Activated CD8-positive, alpha-beta memory T cell treated with anti-CD3 and anti-CD28 coated beads for 36 hours (primary cell): ENCODE results near the gene BRWD1. TPM values are rescaled to one million over a fixed set of nuclear protein-coding genes. Genes with fewer than 3 reads are reported as not detected.

Experiments used
- CTCF ChIA-PET: fragments of 350-600 bp; sonication (Branson Sonifier 250); formaldehyde crosslinking; loops from one replicate; lab custom pipeline; 2021; ENCODE audit warnings: antibody characterized with exemption; lab: Charles Lee
- POLR2A ChIA-PET: fragments of 350-600 bp; sonication (Branson Sonifier 250); formaldehyde crosslinking; loops from one replicate; lab custom pipeline; 2021; ENCODE audit warnings: antibody characterized with exemption; lab: Charles Lee
- total RNA-seq, 2 experiments: library from RNA; stranded (reverse); gene quantifications; one replicate each; pipeline ENCODE4 v1.2.3, GENCODE V29; 2021

The BRWD1 gene
- total RNA-seq, 2 experiments from 2014 or later = 19.7 to 21.2 TPM

GRCh38 chr21:39186676-39187075 lies 126.8 kb downstream of the BRWD1 start:
- POLR2A ChIA-PET = no interaction called here
- CTCF ChIA-PET = no interaction called here

- ChIA-PET CTCF (no interaction called here), POLR2A (no interaction called here)
Measured at GRCh38 chr21:39185157-39185556, 128.3 kb downstream of the BRWD1 start.

GRCh38 chr21:39184050-39184980 lies 129.1 kb downstream of the BRWD1 start:
- ChIA-PET CTCF (interaction anchor here (1.5 to 1.9 kb wide), 2 partner anchors 12 to 203 kb away, joined by 3 to 6 read pairs; no protein-coding TSS in a partner anchor), POLR2A (interaction anchor here (1.7 to 2.0 kb wide), 2 partner anchors 129 to 164 kb away, joined by 12 to 16 read pairs; partner anchors contain the start of genes BRWD1 and HMGN1)

GRCh38 chr21:39183272-39184049 lies 130.0 kb downstream of the BRWD1 start, which contains the start of gene PSMG1:
Gene PSMG1, minus strand, starts transcription at chr21:39183451. Its CDS starts 66 bp downstream, at chr21:39183385.
- CTCF ChIA-PET = interaction anchor here (0.8 to 1.9 kb wide), 3 partner anchors 13 to 204 kb away, joined by 3 to 6 read pairs (median 3); no protein-coding TSS in a partner anchor

GRCh38 chr21:39182484-39183271 lies 130.8 kb downstream of the BRWD1 start:
- ChIA-PET CTCF (interaction anchor here (0.8 to 1.9 kb wide), 3 partner anchors 14 to 205 kb away, joined by 3 to 6 read pairs (median 3); no protein-coding TSS in a partner anchor), POLR2A (interaction anchor here (0.5 to 2.0 kb wide), 6 partner anchors 10 to 165 kb away, joined by 3 to 16 read pairs (median 3); partner anchors contain the start of genes BRWD1 and HMGN1)

More at GRCh38 chr21:39183272-39184049, 130.0 kb downstream of the BRWD1 start, which contains the start of gene PSMG1:
- POLR2A ChIA-PET = interaction anchor here (0.5 to 2.0 kb wide), 7 partner anchors 11 to 376 kb away, joined by 3 to 16 read pairs (median 3); partner anchors contain the start of genes BRWD1 and HMGN1

GRCh38 chr21:39182016-39182415 lies 131.4 kb downstream of the BRWD1 start:
- POLR2A ChIA-PET = no interaction called here
- CTCF ChIA-PET = no interaction called here

GRCh38 chr21:39181205-39181818 lies 132.1 kb downstream of the BRWD1 start:
- ChIA-PET POLR2A (no interaction called here), CTCF (no interaction called here)

GRCh38 chr21:39180429-39181019 lies 132.9 kb downstream of the BRWD1 start:
- ChIA-PET POLR2A (interaction anchor here (0.6 kb wide), 1 partner anchor 412 kb away, joined by 7 read pairs; no protein-coding TSS in a partner anchor), CTCF (no interaction called here)

- POLR2A ChIA-PET = no interaction called here
- CTCF ChIA-PET = no interaction called here
Measured at GRCh38 chr21:39178421-39178820, 135.0 kb downstream of the BRWD1 start.

GRCh38 chr21:39176271-39176709 lies 137.1 kb downstream of the BRWD1 start:
- ChIA-PET POLR2A (no interaction called here), CTCF (no interaction called here)

GRCh38 chr21:39175665-39176064 lies 137.8 kb downstream of the BRWD1 start:
- CTCF ChIA-PET = no interaction called here
- POLR2A ChIA-PET = no interaction called here

- CTCF ChIA-PET = no interaction called here
- POLR2A ChIA-PET = no interaction called here
Measured at GRCh38 chr21:39175154-39175553, 138.3 kb downstream of the BRWD1 start.

GRCh38 chr21:39173716-39174680 lies 139.4 kb downstream of the BRWD1 start:
- POLR2A ChIA-PET = no interaction called here
- CTCF ChIA-PET = no interaction called here

- ChIA-PET CTCF (no interaction called here), POLR2A (no interaction called here)
Measured at GRCh38 chr21:39169906-39170305, 143.5 kb downstream of the BRWD1 start.

- POLR2A ChIA-PET = no interaction called here
Measured at GRCh38 chr21:39168800-39169199, 144.6 kb downstream of the BRWD1 start.

GRCh38 chr21:39164523-39164922 lies 148.9 kb downstream of the BRWD1 start:
- CTCF ChIA-PET = no interaction called here
- POLR2A ChIA-PET = no interaction called here

More at GRCh38 chr21:39168800-39169199, 144.6 kb downstream of the BRWD1 start:
- CTCF ChIA-PET = no interaction called here

- CTCF ChIA-PET = no interaction called here
- POLR2A ChIA-PET = no interaction called here
Measured at GRCh38 chr21:39161064-39161463, 152.4 kb downstream of the BRWD1 start.
